HG02588 (cell line): ENCODE results near the gene BUD13.
"Not testable (repeated sequence)": the region's sequence is repeated elsewhere in the genome, so short reads cannot be mapped to it uniquely, and the experiment has no call there.

Source experiments
- ATAC-seq: cut with Tn5 transposase; IDR thresholded peaks from one replicate; pipeline ENCODE4 v1.9.1; 2021; ENCODE audit warnings: mild to moderate bottlenecking, moderate library complexity; ENCODE audit not compliant: unreplicated experiment

BUD13 gene

GRCh38 chr11:116762132-116762531 is 10.7 kb downstream of the BUD13 start:
- no peak for ATAC-seq

GRCh38 chr11:116756044-116756443 is 16.7 kb downstream of the BUD13 start:
- not testable (repeated sequence) for ATAC-seq

DNA sequence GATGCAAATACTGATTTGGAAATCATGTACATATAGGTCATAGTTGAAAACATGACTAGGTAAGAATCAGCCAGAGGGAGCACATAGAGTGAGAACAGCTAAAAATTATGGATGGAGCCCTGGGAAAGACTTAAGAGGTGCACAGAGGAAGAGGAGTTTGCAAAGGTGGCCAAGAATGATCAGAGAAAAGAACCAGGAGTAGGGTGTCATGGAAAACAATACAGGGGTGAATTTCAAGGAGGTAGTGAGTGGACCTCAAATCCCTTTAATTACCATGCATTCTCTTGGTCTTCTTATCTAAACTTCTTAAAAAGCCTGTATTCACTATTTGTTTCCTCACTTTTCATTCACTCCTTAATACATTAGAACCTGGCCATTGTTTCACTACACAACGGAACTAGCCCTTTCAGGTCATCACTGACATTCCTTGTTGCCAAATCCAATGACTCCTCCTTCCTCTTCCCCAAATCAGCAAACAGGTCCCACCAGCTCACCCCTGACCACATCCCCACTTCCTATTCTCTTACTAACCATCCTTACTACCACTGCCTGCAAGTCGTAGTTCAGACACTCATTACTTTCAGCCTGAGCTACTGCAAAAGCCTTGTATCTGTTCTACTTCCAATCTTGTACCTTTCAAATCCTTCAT is 22.6 kb downstream of the BUD13 start:
- no peak for ATAC-seq

DNA sequence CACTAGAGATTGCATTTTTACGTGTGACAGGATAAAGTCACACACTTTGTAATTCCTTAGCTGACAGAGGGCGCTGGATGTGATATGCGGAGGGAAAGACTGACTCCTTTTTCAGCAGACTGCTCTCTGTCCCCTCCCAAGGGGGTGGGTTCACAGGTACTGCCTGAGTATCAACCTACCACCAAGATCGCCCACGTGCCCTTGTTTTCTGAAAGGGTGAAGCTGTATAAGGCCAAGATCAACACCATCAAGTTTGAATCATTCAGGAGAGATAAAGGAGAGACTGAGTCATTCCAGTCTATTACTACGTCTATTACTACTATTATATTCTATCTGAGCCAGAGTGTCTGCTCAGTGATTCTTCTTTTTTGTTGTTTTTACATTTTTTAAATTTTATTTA is 30.7 kb downstream of the BUD13 start:
- no peak for ATAC-seq

DNA sequence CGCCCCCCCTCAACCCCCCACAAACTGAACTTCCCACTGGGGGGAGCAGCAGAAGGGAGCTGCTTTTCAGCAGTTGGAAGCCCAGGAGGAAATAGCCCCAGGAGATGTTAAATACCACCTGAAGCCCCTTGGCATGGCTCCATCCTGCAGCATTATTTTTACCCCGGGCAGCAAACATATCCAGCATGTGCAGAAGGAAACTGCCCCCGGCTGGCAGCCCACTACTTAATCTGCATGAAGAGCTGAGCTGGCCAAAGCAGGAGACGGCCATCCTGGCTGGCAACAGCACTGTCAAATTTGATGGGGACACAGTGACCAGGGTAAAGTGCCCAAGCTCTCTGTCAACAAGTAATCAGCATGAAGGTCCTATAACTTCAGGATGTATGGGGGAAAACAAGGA is 32.0 kb downstream of the BUD13 start:
- no peak for ATAC-seq

DNA sequence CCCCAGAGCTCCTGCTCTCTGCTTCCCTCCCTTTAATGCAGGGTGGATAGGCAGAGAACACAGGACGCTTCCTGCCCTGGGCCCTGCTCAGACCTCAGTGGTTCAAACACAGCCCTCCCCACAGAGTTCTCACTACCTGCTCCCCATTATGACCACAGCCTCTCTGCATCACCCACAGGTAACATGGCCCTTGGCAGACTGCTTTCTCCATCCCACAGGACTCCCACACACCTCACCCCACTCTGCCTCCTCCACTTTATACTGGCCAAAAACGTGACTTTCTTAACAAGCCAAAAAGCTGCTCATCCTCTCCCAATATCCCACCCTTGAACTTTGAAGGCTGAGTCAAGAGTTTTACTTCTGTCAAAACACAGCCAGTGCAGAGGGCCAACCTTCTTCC is 33.8 kb downstream of the BUD13 start:
- no peak for ATAC-seq

GRCh38 chr11:116736763-116737162 is 36.0 kb downstream of the BUD13 start:
- ATAC-seq = no peak

GRCh38 chr11:116733969-116734508 is 38.7 kb downstream of the BUD13 start:
- no peak for ATAC-seq

GRCh38 chr11:116733043-116733755 is 39.6 kb downstream of the BUD13 start:
- no peak for ATAC-seq

DNA sequence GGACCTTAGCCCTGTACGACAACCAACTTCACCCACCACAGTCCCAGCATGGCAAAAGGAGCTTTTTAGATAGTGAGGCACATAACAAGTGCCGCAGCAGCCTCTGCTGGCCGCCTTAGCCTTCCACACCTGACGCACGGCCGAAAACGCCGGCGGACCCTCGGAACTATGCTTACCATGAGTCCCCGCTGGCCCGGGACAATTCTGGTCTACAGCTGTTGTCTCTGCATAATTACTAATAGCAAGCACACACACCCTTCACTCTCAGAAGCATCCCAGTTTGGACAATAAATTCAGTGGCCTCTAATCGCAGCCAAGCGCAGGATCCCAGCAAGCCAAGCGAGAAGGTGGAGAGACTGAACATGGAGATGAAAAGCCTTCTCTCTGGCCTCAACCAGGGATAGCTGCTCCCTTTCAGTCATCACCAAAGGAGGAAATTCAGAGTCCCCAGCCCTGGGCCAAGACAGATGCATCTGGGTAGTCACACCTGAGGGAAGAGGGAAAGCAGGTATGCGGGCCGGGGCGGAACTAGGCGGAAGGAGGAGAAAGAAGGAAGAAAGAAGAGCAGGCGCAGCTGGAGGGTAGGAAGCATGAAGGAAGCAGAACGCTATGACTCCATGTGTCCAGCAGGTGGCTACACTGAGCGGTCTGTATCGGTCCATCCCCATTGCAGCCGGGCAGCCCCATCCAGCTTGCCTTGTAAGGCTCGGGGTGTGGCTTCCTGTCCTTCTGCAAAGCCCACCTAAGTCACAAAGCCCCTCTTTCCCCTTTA is 40.3 kb downstream of the BUD13 start:
- peak; percentile 73 for ATAC-seq

GRCh38 chr11:116731821-116732220 is 41.0 kb downstream of the BUD13 start:
- no peak for ATAC-seq

- no peak for ATAC-seq
Observed at GRCh38 chr11:116731097-116731761, 41.6 kb downstream of the BUD13 start.

DNA sequence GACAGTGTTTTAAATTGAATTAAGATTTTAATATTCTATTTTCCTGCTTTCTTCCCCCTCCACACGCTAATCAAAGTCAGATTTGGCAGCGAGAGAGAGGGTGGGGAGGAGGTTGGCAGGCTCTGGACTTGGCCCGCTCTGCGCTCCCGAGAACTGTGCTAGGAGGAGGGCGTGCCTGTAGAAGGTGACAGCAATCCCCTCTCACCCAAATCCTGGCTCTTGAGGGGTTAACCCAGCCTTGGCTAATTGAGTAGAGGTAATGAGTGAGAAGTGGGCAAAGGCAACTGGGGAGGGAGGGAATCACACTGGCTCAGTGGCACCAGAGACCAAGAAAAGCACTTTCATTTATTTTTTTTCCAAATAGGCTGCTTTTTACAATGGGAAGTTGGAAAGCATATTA is 42.2 kb downstream of the BUD13 start:
- no peak for ATAC-seq

GRCh38 chr11:116730241-116730561 is 42.6 kb downstream of the BUD13 start:
- ATAC-seq = no peak

- no peak for ATAC-seq
Observed at GRCh38 chr11:116729501-116730240, 43.1 kb downstream of the BUD13 start.

DNA sequence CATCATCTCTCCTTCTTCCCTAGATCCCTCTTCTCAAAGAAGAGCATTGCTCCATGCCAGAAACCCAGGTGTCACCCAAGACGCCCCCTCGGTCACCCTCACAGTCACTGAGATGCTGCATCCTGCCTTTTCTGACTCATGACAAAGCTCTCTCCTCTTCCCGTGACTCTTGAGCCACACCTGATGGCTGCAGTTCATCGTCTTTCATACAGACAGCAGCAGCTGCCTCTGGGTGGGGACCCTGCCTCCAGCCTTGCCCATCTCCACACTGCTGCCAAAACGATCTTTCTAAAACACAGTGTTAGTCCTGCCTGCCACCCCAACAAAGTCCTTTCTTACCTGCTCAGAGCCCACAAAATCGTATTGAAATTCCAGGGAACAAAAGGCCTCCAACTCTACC is 44.8 kb downstream of the BUD13 start:
- no peak for ATAC-seq

GRCh38 chr11:116725434-116726221 is 47.2 kb downstream of the BUD13 start:
- ATAC-seq = no peak

DNA sequence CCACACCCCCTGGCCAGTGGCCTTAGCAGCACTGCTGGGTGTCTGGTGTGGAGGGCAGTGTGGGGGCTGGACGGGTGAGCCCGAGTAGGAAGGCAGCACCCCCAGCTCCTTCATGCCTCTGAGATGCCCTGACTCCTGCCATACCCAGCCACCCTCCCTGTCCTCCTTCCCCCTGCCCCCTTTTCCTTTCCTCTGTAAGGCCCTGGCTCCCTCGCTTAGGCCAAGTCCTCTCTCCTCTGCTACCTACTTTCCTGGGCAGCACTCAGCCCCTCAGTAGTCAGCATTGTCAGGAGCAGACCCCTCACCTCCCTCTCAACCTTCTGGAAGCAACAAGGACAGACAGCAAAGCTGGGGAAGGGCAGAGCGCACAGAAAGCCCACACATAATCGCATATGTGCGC is 48.0 kb downstream of the BUD13 start:
- no peak for ATAC-seq

DNA sequence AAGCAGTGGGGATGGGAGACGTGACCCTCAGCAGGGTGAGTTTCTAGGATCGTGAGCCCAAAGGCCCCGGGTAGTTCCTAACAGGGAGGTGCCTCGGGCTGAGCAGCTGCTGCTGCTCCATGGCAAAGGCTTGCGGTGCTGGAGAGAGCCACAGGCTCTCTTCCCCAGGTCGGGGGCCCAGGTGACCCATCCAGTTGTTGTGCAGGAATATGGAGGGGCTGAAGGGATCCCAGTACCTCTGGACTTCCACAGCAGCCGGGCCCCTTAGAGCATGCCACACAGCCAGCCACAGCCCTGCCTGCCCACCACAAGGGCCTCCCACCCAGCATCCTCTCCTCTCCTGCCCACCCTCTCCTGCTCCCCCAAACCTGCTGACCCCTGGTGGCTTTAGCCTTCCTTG is 49.3 kb downstream of the BUD13 start:
- ATAC-seq = no peak

- no peak for ATAC-seq
Observed at GRCh38 chr11:116721988-116722387, 50.8 kb downstream of the BUD13 start.
